GM19438 (cell line): ENCODE results near the gene SIRT2.
"Not testable (repeated sequence)": the region's sequence is repeated elsewhere in the genome, so short reads cannot be mapped to it uniquely, and the experiment has no call there.

Source experiments
- ATAC-seq: cut with Tn5 transposase; IDR thresholded peaks from one replicate; pipeline ENCODE4 v1.9.1; 2021; ENCODE audit warnings: low read depth; ENCODE audit not compliant: unreplicated experiment

Gene SIRT2

GRCh38 chr19:38899447-38900201, at the start of gene SIRT2, which contains the start of gene NFKBIB:
SIRT2 (minus strand) TSS chr19:38899618; CDS start chr19:38899521, 97 bp downstream.
NFKBIB (plus strand) TSS chr19:38899969; CDS start chr19:38900033, 64 bp downstream.
- ATAC-seq = peak; percentile 91

- ATAC-seq = no peak
Observed at GRCh38 chr19:38946229-38947010, 47.0 kb upstream of the SIRT2 start.

DNA sequence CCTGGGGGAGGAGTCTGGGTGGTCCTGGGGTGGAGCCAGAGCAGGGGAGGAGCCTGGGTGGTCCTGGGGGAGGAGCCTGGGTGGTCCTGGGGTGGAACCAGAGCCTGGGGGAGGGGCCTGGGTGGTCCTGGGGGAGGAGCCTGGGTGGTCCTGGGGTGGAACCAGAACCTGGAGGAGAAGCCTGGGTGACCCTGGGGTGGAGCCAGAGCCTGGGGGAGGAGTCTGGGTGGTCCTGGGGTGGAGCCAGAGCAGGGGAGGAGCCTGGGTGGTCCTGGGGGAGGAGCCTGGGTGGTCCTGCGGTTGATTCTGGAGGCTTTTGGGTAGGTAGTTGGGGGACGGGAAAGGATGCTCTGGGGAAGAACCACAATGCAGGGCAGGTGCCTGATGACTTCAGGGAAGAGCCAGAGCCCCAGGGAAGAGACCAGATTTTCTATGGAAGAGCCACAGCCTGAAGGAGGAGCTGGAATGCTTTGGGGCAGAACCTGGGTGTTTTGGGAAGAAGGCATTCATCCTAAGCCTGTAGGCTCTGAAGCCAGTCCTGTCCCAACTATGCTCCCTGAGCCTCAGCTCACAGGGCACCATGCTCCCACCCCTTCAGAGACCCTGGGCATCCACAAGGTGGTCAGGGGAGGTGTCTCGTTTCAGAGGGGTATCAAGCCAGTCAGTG, 46.3 kb upstream of the SIRT2 start:
- no peak for ATAC-seq

- no peak for ATAC-seq
Observed at GRCh38 chr19:38944981-38945506, 45.6 kb upstream of the SIRT2 start.

DNA sequence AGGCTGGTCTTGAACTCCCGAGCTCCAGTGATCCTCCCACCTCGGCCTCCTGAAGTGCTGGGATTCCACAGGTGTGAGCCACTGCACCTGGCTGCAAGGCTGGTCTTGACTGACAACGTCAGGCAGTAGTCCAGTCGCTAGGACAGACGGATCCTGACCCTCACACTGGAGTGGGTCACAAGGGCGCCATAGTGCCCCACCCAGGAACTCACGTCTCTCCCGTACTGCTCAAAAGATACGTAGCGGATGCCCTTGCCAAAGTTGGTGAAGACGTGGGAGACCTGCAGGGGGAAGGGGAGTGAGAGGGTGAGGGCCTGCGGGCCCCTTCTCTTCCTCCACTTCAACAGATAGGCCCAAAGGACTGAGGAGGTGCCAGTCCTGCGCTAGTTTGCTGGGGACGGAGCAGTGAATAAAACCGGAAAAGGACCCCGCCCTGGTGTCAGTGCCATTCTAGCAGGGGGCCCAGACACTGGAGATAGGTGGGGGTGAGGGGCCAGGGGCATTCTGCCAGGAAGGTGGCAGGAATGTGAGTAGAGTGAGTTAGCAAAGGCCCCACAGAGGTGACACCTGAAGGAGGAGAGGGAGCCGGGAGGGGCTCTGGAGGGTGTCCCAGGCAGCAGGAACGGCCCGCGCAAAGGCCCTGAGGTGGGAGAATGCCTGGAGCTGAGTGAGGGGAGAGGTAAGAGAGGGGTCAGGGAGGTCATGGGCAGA, 43.2 kb upstream of the SIRT2 start:
- no peak for ATAC-seq

DNA sequence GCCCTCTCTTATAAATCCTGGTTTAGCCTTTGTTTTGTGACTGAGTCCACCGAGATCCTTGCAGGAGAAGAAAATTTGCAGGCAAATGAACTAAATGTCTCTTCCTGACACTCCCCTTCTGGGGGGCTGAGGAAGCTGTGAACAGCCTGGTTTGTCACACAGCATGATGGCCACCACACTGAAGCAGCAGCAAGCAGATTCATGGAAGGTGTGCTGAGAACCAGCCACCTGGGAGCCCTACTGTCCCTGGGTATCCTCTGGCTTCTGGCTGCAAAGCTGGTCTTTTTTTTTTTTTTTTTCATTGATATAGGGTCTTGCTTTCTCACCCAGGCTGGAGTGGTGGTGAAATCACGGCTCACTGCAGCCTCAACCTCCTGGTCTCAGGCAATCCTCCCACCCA, 42.6 kb upstream of the SIRT2 start:
- no peak for ATAC-seq

DNA sequence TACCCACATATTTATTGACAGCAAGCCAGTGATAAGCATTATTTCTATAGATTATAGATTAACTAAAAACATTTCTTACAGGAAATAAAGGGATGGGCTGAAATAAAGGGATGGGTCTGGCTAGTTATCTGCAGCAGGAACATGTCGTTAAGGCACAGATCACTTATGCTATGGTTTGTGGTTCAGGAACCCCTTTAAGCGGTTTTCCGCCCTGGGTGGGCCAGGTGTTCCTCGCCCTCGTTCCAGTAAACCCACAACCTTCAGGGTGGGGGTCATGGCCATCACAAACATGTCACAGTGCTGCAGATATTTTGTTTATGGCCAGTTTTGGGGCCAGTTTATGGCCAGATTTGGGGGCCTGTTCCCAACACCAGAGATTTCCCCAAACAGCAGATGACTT, 42.0 kb upstream of the SIRT2 start:
- not testable (repeated sequence) for ATAC-seq

DNA sequence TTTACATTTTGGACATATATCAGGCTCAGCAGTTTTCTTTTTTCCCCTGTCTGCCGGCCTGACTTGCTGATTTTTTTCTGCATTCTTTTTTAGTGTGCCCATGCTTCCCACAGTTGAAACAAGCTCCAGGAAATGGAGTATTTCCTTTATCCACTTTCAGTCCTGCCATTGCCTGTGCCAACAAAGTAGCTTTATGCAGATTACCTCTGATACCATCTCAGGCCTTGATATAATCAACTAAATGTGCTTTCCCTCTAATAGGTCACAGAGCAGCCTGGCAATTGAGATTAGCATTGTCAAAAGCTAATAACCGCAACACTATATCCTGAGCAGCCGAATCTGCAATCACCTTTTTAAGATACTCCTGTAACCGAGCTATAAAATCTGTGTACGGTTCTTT, 40.5 kb upstream of the SIRT2 start:
- ATAC-seq = no peak

GRCh38 chr19:38933544-38933943, 34.1 kb upstream of the SIRT2 start:
- ATAC-seq = no peak

DNA sequence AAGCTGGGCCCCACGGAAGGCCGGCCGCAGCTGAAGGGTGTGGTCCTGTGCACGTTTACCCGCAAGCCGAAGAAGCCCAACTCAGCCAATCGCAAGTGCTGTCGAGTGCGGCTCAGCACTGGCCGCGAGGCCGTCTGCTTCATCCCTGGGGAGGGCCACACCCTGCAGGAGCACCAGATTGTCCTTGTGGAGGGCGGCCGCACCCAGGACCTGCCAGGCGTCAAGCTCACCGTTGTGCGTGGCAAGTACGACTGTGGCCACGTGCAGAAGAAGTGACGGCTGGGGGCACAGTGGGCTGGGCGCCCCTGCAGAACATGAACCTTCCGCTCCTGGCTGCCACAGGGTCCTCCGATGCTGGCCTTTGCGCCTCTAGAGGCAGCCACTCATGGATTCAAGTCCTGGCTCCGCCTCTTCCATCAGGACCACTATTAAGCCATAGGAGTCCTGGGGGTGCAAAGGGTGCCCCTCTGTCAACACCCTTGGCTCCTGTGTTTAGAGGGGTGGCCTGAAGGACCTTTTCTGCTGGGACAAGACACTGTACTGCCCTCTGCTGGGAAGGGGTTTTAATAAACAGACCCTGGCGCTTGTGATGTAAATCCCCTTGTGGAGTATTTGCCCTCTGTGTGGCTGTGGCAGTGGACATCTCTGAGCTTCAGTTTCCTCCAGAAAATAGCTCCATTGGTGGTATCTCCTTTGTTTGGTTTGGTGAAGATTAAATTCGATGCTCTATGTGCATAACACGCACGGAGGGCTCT, 33.2 kb upstream of the SIRT2 start:
- no peak for ATAC-seq

GRCh38 chr19:38931521-38931793, 32.0 kb upstream of the SIRT2 start:
- ATAC-seq = no peak

- ATAC-seq = peak; percentile 94
Observed at GRCh38 chr19:38930776-38931520, 31.5 kb upstream of the SIRT2 start, which contains the start of gene MRPS12. MRPS12 (plus strand) TSS chr19:38930944; CDS start chr19:38931295, 351 bp downstream.

- peak; percentile 55 for ATAC-seq
Observed at GRCh38 chr19:38929929-38930775, 30.7 kb upstream of the SIRT2 start, which contains the start of gene SARS2. SARS2 (minus strand) TSS chr19:38930763; CDS start chr19:38930736, 27 bp downstream.

DNA sequence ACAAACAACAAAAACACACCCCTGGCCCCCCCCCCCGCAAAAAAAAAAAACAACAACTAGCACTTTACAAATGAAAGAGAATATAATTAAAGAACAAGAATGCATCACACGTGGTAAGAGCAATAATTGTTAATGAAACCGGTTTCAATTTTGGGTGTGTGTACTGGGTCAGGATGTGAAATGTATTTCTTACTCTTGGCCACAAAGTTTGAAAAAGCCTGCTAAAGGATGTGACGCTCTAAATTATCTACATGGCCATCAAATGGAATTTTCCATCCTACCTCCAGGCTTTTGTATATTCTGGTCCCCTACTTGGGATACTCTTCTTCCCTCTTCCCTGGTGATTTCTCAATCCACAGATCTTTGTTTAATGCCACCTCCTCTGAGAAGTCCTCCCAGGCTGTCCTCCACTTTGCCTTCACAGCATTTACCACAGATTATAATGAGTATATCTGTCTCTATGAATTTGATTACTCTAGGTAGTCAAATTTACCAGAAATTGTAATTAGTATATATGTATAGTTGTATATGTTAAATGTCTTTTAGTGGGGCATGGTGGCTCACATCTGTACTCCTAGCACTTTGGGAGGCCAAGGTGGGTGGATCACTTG, 29.1 kb upstream of the SIRT2 start:
- no peak for ATAC-seq

- no peak for ATAC-seq
Observed at GRCh38 chr19:38924388-38924787, 25.0 kb upstream of the SIRT2 start.

DNA sequence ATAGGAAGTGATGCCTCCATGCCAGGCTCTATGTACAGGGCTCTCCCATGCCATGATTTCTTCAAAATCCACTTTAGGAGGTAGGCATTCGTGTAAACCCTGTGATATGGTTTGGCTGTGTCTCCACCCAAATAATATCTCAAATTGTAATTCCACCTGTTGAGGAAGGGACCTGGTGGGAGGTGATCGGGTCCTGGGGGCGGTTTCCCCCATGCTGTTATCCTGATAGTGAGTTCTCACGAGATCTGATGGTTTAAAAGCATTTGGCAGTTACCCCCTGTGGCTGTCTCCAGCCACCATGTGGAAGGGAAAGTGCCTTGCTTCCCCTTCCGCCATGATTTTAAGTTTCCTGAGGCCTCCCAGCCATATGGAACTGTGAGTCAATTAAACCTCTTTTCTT, 23.1 kb upstream of the SIRT2 start:
- no peak for ATAC-seq

GRCh38 chr19:38921420-38922274, 22.2 kb upstream of the SIRT2 start:
- no peak for ATAC-seq
